Measurements from ENCODE around the gene SKAP1. TPM values are rescaled to one million over a fixed set of nuclear protein-coding genes. Genes with fewer than 3 reads are reported as not detected.
"Not testable (repeated sequence)": the region's sequence is repeated elsewhere in the genome, so short reads cannot be mapped to it uniquely, and the experiment has no call there.

Gene SKAP1
- total and polyA plus RNA-seq, 2 experiments from 2014 or later: 0.27 TPM; not detected in 1

- H3K27ac ChIP-seq (ENCODE audit: low read depth): no peak overlapping the region
- no peaks in the 10 kb centered on the region for H3K9me2 ChIP-seq (ENCODE audit: insufficient read depth)
These were observed 21.5 kb upstream of the SKAP1 start for GRCh38 chr17:48451489-48451888.

GRCh38 chr17:48449335-48449734 is 19.3 kb upstream of the SKAP1 start:
- not testable (repeated sequence) for H2AFZ ChIP-seq; H3K36me3 Mint-ChIP-seq (ENCODE audit: low read depth); H3K36me3 ChIP-seq (ENCODE audit: insufficient read depth); ATAC-seq; H3K27ac ChIP-seq (ENCODE audit: low read depth); H3K79me2 ChIP-seq (replicated peaks; ENCODE audit: insufficient read depth); H3K4me2 ChIP-seq; H3K4me1 Mint-ChIP-seq; H3F3A ChIP-seq (replicated peaks; ENCODE audit: low read depth); H3K9me3 Mint-ChIP-seq; H3K4me3 Mint-ChIP-seq; H3K9me2 ChIP-seq (ENCODE audit: insufficient read depth); H3K27ac Mint-ChIP-seq; H3K27me3 Mint-ChIP-seq (ENCODE audit: insufficient read depth, low read depth, poor library complexity); H3K27me3 ChIP-seq (ENCODE audit: insufficient read depth); H3K4me3 ChIP-seq; H3K4me1 ChIP-seq (ENCODE audit: insufficient read depth); DNase-seq (ENCODE audit: low spot score); H4K20me1 ChIP-seq (replicated peaks; ENCODE audit: insufficient read depth)

More at GRCh38 chr17:48451489-48451888, 21.5 kb upstream of the SKAP1 start:
- Mint-ChIP-seq H3K4me1 (peaks cover 12% of the 10 kb centered on the region; the same call in 2 of the 3 replicates), H3K9me3 (peaks cover 8% of the 10 kb centered on the region; the same call in 2 of the 3 replicates), H3K27ac (no peak overlapping the region), H3K4me3 (no peak overlapping the region), H3K36me3 (ENCODE audit: low read depth) (no peaks in the 10 kb centered on the region), H3K27me3 (ENCODE audit: insufficient read depth, low read depth, poor library complexity) (peaks cover 12% of the 10 kb centered on the region)
- H3K4me3 ChIP-seq: no peak overlapping the region
- H3K27me3 ChIP-seq (ENCODE audit: insufficient read depth): peaks cover 5% of the 10 kb centered on the region
- no peak for TF ChIP-seq REST (IDR thresholded peaks at IDR 0.05; ENCODE audit: unreplicated experiment)
- TF ChIP-seq NANOG (IDR thresholded peaks at IDR 0.05; ENCODE audit: borderline replicate concordance): no peak
- TF ChIP-seq JUNB (IDR thresholded peaks at IDR 0.05; ENCODE audit: unreplicated experiment): no peak
- TF ChIP-seq, protein P1, sequence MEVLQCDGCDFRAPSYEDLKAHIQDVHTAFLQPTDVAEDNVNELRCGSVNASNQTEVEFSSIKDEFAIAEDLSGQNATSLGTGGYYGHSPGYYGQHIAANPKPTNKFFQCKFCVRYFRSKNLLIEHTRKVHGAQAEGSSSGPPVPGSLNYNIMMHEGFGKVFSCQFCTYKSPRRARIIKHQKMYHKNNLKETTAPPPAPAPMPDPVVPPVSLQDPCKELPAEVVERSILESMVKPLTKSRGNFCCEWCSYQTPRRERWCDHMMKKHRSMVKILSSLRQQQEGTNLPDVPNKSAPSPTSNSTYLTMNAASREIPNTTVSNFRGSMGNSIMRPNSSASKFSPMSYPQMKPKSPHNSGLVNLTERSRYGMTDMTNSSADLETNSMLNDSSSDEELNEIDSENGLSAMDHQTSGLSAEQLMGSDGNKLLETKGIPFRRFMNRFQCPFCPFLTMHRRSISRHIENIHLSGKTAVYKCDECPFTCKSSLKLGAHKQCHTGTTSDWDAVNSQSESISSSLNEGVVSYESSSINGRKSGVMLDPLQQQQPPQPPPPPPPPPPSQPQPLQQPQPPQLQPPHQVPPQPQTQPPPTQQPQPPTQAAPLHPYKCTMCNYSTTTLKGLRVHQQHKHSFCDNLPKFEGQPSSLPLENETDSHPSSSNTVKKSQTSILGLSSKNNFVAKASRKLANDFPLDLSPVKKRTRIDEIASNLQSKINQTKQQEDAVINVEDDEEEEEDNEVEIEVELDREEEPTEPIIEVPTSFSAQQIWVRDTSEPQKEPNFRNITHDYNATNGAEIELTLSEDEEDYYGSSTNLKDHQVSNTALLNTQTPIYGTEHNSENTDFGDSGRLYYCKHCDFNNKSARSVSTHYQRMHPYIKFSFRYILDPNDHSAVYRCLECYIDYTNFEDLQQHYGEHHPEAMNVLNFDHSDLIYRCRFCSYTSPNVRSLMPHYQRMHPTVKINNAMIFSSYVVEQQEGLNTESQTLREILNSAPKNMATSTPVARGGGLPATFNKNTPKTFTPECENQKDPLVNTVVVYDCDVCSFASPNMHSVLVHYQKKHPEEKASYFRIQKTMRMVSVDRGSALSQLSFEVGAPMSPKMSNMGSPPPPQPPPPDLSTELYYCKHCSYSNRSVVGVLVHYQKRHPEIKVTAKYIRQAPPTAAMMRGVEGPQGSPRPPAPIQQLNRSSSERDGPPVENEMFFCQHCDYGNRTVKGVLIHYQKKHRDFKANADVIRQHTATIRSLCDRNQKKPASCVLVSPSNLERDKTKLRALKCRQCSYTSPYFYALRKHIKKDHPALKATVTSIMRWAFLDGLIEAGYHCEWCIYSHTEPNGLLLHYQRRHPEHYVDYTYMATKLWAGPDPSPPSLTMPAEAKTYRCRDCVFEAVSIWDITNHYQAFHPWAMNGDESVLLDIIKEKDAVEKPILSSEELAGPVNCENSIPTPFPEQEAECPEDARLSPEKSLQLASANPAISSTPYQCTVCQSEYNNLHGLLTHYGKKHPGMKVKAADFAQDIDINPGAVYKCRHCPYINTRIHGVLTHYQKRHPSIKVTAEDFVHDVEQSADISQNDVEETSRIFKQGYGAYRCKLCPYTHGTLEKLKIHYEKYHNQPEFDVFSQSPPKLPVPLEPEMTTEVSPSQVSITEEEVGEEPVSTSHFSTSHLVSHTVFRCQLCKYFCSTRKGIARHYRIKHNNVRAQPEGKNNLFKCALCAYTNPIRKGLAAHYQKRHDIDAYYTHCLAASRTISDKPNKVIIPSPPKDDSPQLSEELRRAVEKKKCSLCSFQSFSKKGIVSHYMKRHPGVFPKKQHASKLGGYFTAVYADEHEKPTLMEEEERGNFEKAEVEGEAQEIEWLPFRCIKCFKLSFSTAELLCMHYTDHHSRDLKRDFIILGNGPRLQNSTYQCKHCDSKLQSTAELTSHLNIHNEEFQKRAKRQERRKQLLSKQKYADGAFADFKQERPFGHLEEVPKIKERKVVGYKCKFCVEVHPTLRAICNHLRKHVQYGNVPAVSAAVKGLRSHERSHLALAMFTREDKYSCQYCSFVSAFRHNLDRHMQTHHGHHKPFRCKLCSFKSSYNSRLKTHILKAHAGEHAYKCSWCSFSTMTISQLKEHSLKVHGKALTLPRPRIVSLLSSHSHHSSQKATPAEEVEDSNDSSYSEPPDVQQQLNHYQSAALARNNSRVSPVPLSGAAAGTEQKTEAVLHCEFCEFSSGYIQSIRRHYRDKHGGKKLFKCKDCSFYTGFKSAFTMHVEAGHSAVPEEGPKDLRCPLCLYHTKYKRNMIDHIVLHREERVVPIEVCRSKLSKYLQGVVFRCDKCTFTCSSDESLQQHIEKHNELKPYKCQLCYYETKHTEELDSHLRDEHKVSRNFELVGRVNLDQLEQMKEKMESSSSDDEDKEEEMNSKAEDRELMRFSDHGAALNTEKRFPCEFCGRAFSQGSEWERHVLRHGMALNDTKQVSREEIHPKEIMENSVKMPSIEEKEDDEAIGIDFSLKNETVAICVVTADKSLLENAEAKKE (CRISPR knock-in tag; IDR thresholded peaks at IDR 0.05): no peak
- H4K20me1 ChIP-seq (replicated peaks; ENCODE audit: insufficient read depth): no peaks in the 10 kb centered on the region
- no peak for ATAC-seq
- no peaks in the 10 kb centered on the region for H3K79me2 ChIP-seq (replicated peaks; ENCODE audit: insufficient read depth)
- no peak overlapping the region for H2AFZ ChIP-seq
- no peaks in the 10 kb centered on the region for H3F3A ChIP-seq (replicated peaks; ENCODE audit: low read depth)
- no peak for DNase-seq (ENCODE audit: low spot score)
- H3K4me1 ChIP-seq (ENCODE audit: insufficient read depth): peaks cover 12% of the 10 kb centered on the region
- H3K4me2 ChIP-seq: no peak overlapping the region
- H3K36me3 ChIP-seq (ENCODE audit: insufficient read depth): no peaks in the 10 kb centered on the region

All from GM23338 (cell line).